ENCODE data around the gene ENTPD8. TPM values are rescaled to one million over a fixed set of nuclear protein-coding genes. Genes with fewer than 3 reads are reported as not detected.

ENTPD8 gene
- total RNA-seq, 1 experiment from 2014 or later, result 0.76 TPM

- DNase-seq (ENCODE audit: low spot score), result no peak
These were observed 7.7 kb downstream of the ENTPD8 start for GRCh38 chr9:137433349-137433915.

GRCh38 chr9:137432687-137433348 is 8.3 kb downstream of the ENTPD8 start:
- DNase-seq (ENCODE audit: low spot score), result no peak

- no peak for DNase-seq (ENCODE audit: low spot score)
These were observed 9.7 kb downstream of the ENTPD8 start for GRCh38 chr9:137431416-137431931.

DNA sequence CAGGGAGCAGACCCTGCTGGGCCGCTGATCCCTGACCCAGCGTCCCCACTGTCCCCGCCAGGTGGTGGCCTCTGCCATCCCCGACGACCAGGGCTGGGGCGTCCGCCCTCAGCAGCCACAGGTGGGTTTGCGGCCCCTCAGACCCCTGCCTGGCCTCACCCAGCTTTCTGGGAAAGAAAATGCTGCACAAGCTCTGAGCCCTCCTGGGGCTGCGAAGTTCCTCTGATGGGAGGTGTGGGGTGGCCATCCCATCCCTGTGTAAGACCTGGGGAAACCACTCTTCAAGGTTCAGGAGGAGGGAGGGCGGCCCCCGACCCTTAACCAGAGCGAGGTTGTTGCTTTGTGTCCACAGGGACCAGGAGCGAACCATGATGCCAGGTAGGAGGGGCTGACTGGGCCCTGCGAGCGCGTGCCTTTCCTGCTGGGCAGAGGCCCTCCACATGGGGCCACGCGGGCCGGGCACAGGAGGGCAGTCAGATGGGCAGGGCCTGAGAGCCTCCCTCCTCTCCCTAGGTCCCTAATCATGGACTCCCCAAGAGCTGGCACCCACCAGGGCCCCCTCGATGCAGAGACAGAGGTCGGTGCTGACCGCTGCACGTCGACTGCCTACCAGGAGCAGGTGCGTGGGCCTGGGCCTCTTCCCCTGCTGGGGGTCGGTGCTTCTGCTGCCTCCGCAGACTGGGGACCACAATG is 10.3 kb downstream of the ENTPD8 start:
- DNase-seq (ENCODE audit: low spot score), result no peak

- DNase-seq (ENCODE audit: low spot score), result peak; percentile 64
These were observed 11.0 kb downstream of the ENTPD8 start for GRCh38 chr9:137429974-137430722.

DNA sequence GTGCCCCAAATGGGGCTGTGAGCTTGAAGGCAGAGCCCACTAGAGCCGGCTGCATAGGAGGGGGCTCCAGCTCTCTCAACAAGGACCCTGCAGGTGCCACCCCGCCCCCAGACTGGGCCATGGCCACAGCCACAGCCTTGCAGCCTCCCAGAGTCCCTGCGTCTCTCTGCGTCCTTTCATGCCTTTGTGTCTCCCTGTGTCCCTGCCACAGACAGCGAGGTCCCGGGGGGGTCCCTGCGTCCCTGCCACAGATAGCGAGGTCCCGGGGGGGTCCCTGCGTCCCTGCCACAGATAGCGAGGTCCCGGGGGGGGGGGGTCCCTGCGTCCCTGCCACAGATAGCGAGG is 11.6 kb downstream of the ENTPD8 start:
- no peak for DNase-seq (ENCODE audit: low spot score)

DNA sequence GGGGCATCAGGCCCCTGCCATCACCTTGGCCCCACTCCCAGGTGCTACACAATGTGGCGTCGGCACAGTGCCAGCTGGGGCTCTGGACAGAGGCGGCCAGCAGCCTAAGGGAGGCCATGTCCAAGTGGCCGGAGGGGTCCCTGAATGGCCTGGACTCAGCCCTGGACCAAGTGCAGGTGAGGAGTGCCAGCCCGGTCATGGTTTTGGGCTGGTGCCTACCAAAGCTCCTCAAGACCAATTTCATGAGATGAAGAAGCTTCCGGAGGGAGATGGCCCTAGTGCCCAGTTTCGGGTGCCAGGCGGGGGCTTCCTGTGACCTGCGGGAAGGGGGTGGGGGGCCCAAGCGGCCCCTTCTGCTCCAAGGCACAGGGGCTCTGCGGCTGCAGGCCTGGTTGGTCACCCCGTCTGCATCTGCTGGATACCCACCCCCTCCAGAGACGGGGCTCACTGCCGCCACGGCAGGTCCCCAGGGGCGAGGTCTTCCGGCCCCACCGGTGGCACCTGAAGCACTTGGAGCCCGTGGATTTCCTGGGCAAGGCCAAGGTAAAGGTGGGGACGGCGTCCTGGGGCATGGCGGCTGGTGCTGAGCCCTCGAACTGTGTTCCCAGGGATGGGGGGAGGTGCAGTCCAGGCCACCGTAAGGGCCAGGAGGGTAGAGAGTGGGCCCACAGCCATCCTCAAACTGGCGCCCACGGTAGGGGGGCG is 12.2 kb downstream of the ENTPD8 start:
- no peak for DNase-seq (ENCODE audit: low spot score)

DNA sequence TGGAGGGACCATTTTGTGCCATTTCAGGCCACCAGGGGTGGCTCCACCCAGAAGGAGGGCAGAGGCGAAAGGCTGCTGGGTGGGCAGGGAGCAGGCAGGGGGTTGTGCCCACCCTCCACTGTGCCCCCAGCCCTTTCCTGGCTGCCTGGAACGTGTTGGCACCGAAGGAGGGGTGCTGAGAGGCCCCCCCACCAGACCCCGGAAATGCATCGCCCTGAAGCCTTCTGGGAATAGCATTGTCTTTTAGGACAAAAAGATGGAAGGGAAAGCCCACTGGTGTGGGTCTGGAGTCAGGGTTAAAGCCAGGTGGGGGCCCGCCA is 12.9 kb downstream of the ENTPD8 start:
- no peak for DNase-seq (ENCODE audit: low spot score)

DNA sequence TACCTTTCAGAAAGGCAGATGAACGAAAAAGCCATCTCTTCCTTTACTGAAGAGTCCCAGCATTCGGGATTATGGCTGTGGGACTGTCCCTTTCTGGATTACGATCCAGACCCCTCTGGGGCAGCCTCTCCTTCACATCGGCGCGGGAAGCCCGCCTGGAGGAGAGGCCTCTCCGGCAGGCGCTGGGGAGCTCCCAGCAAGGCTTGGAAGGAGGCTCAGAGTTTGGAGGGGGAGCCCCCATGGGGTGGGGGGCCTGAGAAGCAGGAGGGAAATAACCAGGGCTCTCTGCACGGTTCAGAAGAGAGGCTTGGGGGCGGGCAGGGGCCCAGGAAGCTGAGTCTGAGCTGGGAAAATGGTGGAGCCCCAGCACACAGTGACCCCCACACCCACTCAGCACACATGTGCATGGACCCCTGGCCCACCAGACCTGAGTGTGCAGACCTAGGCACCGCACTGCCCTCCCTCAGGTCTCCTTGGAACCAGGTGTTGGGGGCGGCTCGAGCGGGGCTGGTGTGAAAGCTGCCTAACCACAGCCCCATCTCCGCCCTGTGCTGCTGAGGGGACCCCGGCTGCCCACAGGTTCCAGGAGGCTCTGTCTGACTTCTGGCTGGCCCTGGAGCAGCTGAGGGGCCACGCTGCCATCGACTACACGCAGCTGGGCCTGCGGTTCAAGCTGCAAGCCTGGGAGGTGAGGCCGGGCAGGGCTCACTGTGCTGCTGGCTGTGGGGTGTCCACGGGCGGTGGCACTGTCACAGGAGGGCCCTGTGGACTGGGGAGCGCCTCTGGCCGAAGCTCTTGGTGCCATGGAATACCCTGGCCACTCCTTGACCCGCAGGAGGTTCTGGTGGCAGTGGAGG is 13.5 kb downstream of the ENTPD8 start:
- no peak for DNase-seq (ENCODE audit: low spot score)

DNA sequence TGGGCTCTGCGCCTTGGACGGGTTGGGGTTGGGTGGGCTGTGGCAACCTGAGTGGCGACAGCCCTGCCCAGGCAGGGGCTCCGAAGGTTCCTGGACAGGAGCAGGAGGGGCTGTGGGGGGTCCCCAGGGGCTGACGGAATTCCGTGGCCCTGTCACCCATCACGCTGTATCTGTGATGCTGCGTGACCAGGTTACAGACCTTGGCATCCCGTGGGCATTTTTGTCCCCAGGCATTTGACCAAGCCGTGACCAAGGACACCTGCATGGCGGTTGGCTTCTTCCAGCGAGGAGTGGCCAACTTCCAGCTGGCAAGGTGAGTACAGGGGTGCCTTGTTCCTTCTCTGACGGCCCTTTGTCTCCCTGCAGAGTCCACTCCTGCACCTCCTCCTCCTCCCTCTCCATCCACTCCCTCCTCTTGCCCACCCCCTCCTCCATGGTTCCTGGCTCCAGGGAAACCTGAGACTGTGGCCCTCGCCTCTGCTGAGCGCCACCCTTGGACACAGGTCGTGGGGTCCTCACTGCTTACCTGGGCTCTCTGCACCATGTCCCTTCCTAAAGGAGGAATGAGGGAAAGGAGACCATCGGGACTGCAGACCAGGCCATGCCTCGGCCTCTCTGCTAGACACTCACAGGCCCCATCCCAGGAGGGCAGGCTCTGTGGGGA is 15.0 kb downstream of the ENTPD8 start:
- DNase-seq (ENCODE audit: low spot score), result no peak

DNA sequence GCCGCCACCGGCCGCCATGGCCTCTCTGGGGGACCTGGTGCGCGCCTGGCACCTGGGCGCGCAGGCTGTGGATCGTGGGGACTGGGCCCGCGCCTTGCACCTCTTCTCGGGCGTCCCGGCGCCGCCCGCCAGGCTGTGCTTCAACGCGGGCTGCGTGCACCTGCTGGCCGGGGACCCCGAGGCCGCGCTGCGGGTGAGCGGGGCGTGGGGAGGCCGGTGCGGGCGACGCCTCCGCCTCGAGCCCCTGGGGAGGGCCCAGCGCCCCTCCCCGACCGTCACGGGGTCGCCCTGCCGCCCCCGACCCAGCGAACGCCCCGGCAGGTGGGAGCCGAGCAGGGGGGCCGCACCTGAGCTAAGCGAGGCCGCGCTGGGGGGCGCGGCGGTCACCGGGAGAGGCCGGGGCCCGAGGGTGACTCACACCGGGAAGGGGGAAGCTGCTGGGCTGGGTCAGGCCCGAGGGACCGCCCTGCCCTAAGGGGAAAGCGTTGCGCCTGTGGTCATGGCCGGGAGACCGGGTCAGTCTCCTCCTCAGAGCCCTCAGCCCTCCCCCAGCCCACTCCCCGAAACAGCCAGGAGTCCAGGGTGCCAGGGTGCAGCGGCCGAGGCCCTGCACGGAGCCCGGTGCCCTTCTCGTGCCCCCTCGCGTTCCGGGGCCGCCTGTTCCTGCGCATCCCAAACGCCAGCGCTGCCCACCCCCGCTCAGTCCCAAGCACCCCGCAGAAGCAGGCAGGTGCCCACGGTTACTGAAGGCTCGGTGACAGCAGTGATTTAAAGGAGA is 17.5 kb downstream of the ENTPD8 start:
- no peak for DNase-seq (ENCODE audit: low spot score)

DNA sequence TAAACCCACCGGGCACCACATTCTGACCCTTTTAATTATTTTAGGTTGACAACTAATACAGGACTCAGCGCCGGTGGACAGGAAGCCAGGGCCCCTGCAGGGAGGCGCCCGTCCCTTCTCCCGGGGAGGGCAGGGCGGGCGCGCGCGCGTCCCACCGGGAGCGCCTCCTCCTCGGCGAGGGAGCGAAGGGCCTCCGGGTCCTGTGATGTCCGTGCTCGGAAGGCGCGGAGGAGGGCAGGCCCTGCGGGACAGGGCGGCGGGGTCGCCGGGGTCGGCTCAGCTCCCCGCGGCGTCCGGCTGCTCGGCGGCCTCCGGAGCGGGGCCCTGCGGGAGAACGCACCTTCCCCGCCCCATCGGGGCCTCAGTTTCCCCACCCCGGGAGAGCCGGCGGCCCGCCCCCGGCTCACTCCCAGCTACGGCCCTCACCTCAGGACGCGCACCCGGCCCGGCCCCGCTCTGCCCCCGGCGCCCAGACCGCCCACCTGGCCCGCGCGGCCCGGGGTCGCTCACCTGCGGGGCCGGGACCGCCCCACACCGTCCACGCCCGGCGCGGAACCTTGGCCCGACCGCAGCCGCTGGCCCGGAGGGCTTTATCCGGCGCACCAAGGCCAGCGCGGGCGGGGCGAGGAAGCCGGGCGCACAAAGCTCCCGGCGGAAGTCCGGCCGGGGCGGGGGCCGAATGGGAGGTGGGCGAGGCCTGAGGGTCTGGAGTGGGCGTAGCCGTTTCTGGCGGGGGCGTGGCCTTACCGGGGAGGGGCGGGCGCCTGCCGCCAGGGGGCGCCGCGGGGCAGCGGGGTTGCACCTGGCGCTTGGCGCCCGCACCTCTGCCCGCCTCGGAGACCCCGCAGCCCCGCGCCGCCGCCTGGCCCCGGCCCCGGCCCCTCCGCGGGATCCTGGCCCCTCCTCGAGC is 18.3 kb downstream of the ENTPD8 start, which contains the start of the genes EXD3 and NOXA1:
Gene EXD3 (minus strand): TSS at position 559 of the 910 bp plus-strand sequence. CDS start 27,805 bp downstream, outside the sequence.
Gene NOXA1 (plus strand): TSS at position 790 of the 910 bp plus-strand sequence. CDS start 137 bp downstream, outside the sequence.
- peak; percentile 95 for DNase-seq (ENCODE audit: low spot score)

- no peak for DNase-seq (ENCODE audit: low spot score)
These were observed 19.1 kb downstream of the ENTPD8 start for GRCh38 chr9:137421838-137422603.

DNA sequence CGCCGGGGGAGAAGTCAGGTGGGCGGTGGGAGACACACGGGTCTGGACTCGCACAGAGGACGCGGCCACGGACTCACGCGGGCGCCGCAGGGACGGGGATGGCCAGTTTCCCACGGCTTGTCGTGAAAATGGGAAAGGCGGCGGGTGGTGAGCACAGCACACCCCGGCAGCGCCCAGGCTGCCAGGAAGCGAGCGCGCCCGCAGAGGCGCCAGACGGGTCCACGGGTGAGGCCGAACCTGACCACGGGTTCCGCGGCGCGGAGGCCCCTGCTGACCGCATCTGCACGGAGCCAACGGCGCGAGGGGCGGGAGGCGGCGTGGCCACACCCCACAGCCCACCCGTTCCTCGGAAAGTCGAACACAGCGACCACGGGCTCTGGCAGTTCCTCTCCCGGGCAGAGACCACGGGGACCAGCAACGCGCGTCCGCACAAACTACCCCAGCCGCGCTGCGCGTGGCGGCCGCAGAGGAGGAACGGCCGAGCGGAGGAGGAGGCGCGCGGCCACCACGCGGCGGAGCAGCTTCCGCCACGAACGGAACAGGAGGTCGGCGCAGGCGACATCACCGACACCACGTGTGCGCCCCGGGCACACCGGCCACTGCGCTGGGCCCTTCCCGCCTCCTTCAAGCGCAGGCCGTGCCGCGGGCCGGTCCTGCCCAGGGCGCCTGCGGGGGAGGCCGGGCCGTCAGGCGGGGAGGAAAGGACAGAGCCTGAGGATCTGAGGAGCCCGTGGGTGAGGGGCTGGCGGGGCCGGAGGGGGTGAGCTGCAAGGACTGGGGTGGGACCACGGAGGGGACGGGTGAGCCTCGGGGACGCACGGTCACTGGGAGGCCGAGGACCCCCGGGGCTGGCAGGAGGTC is 23.8 kb downstream of the ENTPD8 start:
- no peak for DNase-seq (ENCODE audit: low spot score)

DNA sequence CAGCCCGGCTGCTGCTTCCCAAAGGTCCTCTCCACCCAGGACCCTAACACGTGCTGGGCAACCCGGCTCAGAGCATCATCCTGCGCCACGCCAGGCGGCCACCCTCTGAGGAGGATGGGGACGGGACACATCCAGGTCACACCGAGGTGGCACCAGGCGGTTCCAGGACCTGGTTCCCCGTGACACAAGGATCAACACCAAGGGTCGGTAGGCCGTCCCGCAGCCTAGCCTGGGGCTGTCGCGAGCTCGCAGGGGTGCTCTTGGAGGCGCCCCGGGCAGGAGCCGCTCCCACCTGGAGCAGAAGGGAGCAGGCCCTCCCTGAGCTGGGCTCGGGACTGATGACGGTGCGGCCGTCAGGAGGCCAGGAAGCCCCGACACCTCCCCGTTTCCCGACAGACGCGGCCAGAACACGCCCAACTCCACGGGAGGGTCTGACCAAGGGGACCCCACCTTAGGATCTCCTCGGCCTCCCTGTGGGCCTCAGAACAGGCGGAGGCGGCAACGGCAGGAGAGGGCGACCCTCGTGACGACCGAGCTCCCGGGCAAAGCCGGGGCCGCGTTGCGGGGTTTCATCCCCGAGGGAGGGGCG is 24.5 kb downstream of the ENTPD8 start:
- DNase-seq (ENCODE audit: low spot score), result no peak

DNA sequence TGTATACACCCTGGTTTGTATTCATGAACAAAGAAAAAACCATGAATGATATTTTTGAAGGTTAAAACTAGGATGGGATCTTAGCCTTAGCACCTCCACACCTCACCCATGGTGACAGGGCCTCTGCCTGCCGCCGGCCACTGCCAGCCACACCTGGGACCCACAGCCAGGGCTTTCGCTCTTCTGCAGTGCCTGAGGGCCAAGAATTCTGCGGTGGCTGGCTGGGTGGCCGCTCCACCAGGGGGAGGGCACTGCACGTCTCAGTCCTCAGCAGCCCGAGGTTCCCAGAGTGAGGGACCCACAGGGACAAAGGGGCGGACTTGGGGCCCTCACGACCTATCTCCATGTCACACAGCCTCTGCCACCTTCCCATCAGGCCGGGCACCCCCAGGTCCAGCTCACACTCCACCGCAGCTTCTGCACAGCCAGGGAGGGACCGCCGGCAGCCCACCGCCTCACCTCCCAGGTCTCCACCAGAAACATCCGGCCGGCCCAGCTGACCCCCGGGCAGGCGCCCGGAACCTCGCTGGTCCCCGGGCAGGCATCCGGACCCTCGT is 25.1 kb downstream of the ENTPD8 start:
- DNase-seq (ENCODE audit: low spot score), result no peak

All from HT-29 (cell line).